Tibial nerve (tissue), 4 donors: Measurements from ENCODE around the gene NIPAL3. TPM values are rescaled to one million over a fixed set of nuclear protein-coding genes. Genes with fewer than 3 reads are reported as not detected.

Experiments used
- DNase-seq, 2 donors: peaks; one replicate each; pipeline ENCODE4 v3.0.0-alpha.2; 2019; ENCODE audit warnings: low spot score in 2 of 2
- H3K27ac ChIP-seq, 4 donors: fragments of 200-600 bp; sonication (generic) in 3 of 4; one replicate each; pipeline ENCODE4 v1.5.1; 2017 to 2019; ENCODE audit warnings: mild to moderate bottlenecking in 1 of 4
- H3K27me3 ChIP-seq, 2 donors: fragments of 200-600 bp; sonication (generic) in 1 of 2; one replicate each; pipeline versions ENCODE4 v1.5.1 to v1.6.0; 2017 to 2019
- H3K36me3 ChIP-seq, 3 donors: fragments of 200-600 bp; sonication (generic); one replicate each; pipeline ENCODE4 v1.5.1; 2018 to 2019
- H3K4me1 ChIP-seq, 4 donors: fragments of 200-600 bp; sonication (generic) in 3 of 4; one replicate each; pipeline ENCODE4 v1.5.1; 2017 to 2019
- H3K4me3 ChIP-seq, 4 donors: fragments of 200-600 bp; sonication (generic) in 3 of 4; one replicate each; pipeline ENCODE4 v1.5.1; 2017 to 2019; ENCODE audit warnings: mild to moderate bottlenecking in 1 of 4, moderate library complexity in 1 of 4
- H3K9me3 ChIP-seq, 4 donors: fragments of 200-600 bp; sonication (generic) in 3 of 4; one replicate each; pipeline ENCODE4 v1.5.1; 2017 to 2019
- CTCF ChIP-seq, 5 experiments: fragments of 200-600 bp in 3 of 5; fragments of 450-650 bp in 2 of 5; sonication (generic) in 3 of 5; IDR thresholded peaks; one replicate each; pipeline ENCODE4 v1.5.1; 2016 to 2019; ENCODE audit warnings: antibody characterized with exemption in 5 of 5, mild to moderate bottlenecking in 3 of 5, moderate library complexity in 2 of 5
- EP300 ChIP-seq, 2 donors: sonication (generic); formaldehyde crosslinking; IDR thresholded peaks; one replicate each; pipeline ENCODE4 v1.6.1; 2017; ENCODE audit warnings: antibody characterized with exemption in 2 of 2, mild to moderate bottlenecking in 1 of 2
- POLR2A ChIP-seq, 2 donors: fragments of 450-650 bp; IDR thresholded peaks; one replicate each; pipeline ENCODE4 v1.6.1; 2017; ENCODE audit warnings: antibody characterized with exemption in 2 of 2, mild to moderate bottlenecking in 2 of 2, moderate library complexity in 2 of 2
- WGBS, 2 donors: methylation state at CpG; one replicate each; pipeline ENCODE4 v1.1.5; 2018; 5-methylcytosine and 5-hydroxymethylcytosine counted together
- total RNA-seq, 4 donors: library from RNA; depleted of rRNA; stranded (reverse); fragments of >200 nt; gene quantifications; one replicate each; pipeline ENCODE4 v1.1.0, GENCODE V29; 2016

The NIPAL3 gene
- total RNA-seq, 4 donors from 2014 or later, result 16.5 to 41.1 (median 30.1) TPM

GRCh38 chr1:24438423-24438901 is 22.9 kb downstream of the NIPAL3 start:
- TF ChIP-seq POLR2A (IDR thresholded peaks at IDR 0.05), result no peak
- TF ChIP-seq EP300 (IDR thresholded peaks at IDR 0.05), result peak in 1 of 2 donors; percentile 21
- H3K27ac ChIP-seq, result peak overlapping the region in 1 of 4 donors; percentile 50
- H3K27me3 ChIP-seq, result no peaks in the 10 kb centered on the region
- H3K9me3 ChIP-seq, result no peaks in the 10 kb centered on the region
- peaks cover 0 to 47% (median 11%) of the 10 kb centered on the region in 4 donors for H3K4me1 ChIP-seq
- WGBS, 2 donors, result 33 to 40% methylated on average over 8 to 9 of the region's 9 CpGs
- H3K36me3 ChIP-seq, result peaks cover 0 to 14% (median 0%) of the 10 kb centered on the region in 3 donors
- no peak overlapping the region for H3K4me3 ChIP-seq
- DNase-seq, result peak in 1 of 2 donors; percentile 35

GRCh38 chr1:24440436-24440835 is 24.8 kb downstream of the NIPAL3 start:
- no peak for DNase-seq
- WGBS, 2 donors, result 79 to 100% methylated on average over 1 to 2 of the region's 2 CpGs
- Histone ChIP-seq H3K27ac (no peak overlapping the region), H3K27me3 (no peaks in the 10 kb centered on the region), H3K36me3 (peaks cover 0 to 25% (median 3%) of the 10 kb centered on the region in 3 donors), H3K4me1 (peaks cover 0 to 52% (median 11%) of the 10 kb centered on the region in 4 donors), H3K4me3 (no peak overlapping the region), H3K9me3 (no peaks in the 10 kb centered on the region)
- TF ChIP-seq POLR2A (IDR thresholded peaks at IDR 0.05), result no peak
- TF ChIP-seq CTCF (IDR thresholded peaks at IDR 0.05), result no peak
- no peak for TF ChIP-seq EP300 (IDR thresholded peaks at IDR 0.05)

- no peaks in the 10 kb centered on the region for H3K9me3 ChIP-seq
- H3K4me1 ChIP-seq, result peaks cover 0 to 45% (median 11%) of the 10 kb centered on the region in 4 donors
- 76 to 77% methylated on average over 7 of the region's 7 CpGs for WGBS, 2 donors
- DNase-seq, result no peak
- peaks cover 0 to 34% (median 3%) of the 10 kb centered on the region in 3 donors for H3K36me3 ChIP-seq
- TF ChIP-seq CTCF (IDR thresholded peaks at IDR 0.05) (no peak), EP300 (IDR thresholded peaks at IDR 0.05) (no peak), POLR2A (IDR thresholded peaks at IDR 0.05) (no peak)
- no peaks in the 10 kb centered on the region for H3K27me3 ChIP-seq
- no peak overlapping the region for H3K4me3 ChIP-seq
- H3K27ac ChIP-seq, result no peak overlapping the region
Observed at GRCh38 chr1:24441480-24441879, 25.9 kb downstream of the NIPAL3 start.

- H3K27me3 ChIP-seq, result no peaks in the 10 kb centered on the region
- 89 to 96% methylated on average over 14 of the region's 14 CpGs for WGBS, 2 donors
- H3K36me3 ChIP-seq, result peaks cover 0 to 40% (median 3%) of the 10 kb centered on the region in 3 donors
- H3K4me3 ChIP-seq, result no peak overlapping the region
- TF ChIP-seq POLR2A (IDR thresholded peaks at IDR 0.05) (no peak), EP300 (IDR thresholded peaks at IDR 0.05) (no peak), CTCF (IDR thresholded peaks at IDR 0.05) (no peak)
- H3K4me1 ChIP-seq, result peaks cover 0 to 41% (median 11%) of the 10 kb centered on the region in 4 donors
- no peaks in the 10 kb centered on the region for H3K9me3 ChIP-seq
- no peak for DNase-seq
- peak overlapping the region in 1 of 4 donors; percentile 45 for H3K27ac ChIP-seq
Observed at GRCh38 chr1:24441996-24442668, 26.5 kb downstream of the NIPAL3 start.

GRCh38 chr1:24442764-24443163 is 27.2 kb downstream of the NIPAL3 start:
- Histone ChIP-seq H3K9me3 (no peaks in the 10 kb centered on the region), H3K36me3 (peaks cover 0 to 43% (median 3%) of the 10 kb centered on the region in 3 donors), H3K27me3 (no peaks in the 10 kb centered on the region), H3K4me1 (peaks cover 0 to 35% (median 8%) of the 10 kb centered on the region in 4 donors), H3K4me3 (no peak overlapping the region), H3K27ac (peak overlapping the region in 1 of 4 donors; percentile 45)
- DNase-seq, result no peak
- TF ChIP-seq CTCF (IDR thresholded peaks at IDR 0.05), result no peak
- TF ChIP-seq POLR2A (IDR thresholded peaks at IDR 0.05), result no peak
- TF ChIP-seq EP300 (IDR thresholded peaks at IDR 0.05), result no peak
